Measurements from ENCODE around the gene FOXP1. TPM values are rescaled to one million over a fixed set of nuclear protein-coding genes. Genes with fewer than 3 reads are reported as not detected.
"Not testable (repeated sequence)": the region's sequence is repeated elsewhere in the genome, so short reads cannot be mapped to it uniquely, and the experiment has no call there.

Gene FOXP1
- total RNA-seq, 1 donor, result 195 TPM

- no peaks in the 10 kb centered on the region for H3K9me3 ChIP-seq (ENCODE audit: low read depth, low read length)
- H4K20me1 ChIP-seq (ENCODE audit: insufficient read depth, low read length), result no peaks in the 10 kb centered on the region
- no peak for TF ChIP-seq CTCF (IDR thresholded peaks at IDR 0.05; ENCODE audit: extremely low read depth, low read depth, low read length)
- H3K27me3 ChIP-seq (ENCODE audit: insufficient read depth, low read length), result no peaks in the 10 kb centered on the region
- no peak for DNase-seq (ENCODE audit: insufficient read length, low spot score, missing footprints)
- H2AFZ ChIP-seq (ENCODE audit: low read length), result no peak overlapping the region
- no peak overlapping the region for H3K4me2 ChIP-seq (ENCODE audit: insufficient read depth, low read length)
- peaks cover 62% of the 10 kb centered on the region for H3K79me2 ChIP-seq (ENCODE audit: insufficient read depth, low read length)
- peaks cover 71% of the 10 kb centered on the region for H3K36me3 ChIP-seq (ENCODE audit: insufficient read depth, low read length)
- peak overlapping the region; percentile 96 for H3K27ac ChIP-seq (ENCODE audit: low read depth, low read length)
- H3K4me3 ChIP-seq (ENCODE audit: insufficient read depth, low read length), result no peak overlapping the region
- H3K4me1 ChIP-seq (ENCODE audit: insufficient read depth, low read length), result peaks cover 42% of the 10 kb centered on the region
Measured at GRCh38 chr3:70980646-70981170, 602.8 kb downstream of the FOXP1 start.

DNA sequence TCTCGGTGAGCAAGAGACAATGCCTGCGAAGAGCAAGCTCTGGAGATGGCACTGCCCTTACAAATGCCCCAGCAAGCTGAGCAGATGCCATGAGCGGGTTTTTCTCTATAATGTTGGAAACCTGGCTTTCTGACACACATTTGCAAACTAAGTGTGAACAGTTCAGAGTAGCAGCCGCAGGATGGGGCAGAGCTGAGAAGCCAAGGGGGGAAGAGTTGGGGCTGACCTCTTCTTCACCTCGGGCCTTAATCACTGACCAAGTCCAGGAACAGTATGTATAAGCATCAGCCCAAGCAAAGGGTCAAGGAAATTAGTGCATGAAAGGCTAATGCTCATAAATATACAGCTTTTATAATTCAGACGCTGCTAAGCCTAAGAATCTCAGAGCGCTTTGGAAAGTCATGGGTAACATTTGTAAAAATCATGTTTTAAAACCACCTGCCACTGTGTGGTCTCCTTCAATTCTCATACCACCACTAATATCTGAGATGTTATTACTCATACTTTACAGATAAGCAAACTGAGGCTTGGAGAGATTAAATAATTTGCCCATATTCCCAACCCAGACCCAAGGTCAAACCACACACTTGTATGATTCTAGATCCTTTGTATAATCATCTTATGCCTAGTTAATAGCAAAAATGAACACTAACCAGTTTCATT lies 603.4 kb downstream of the FOXP1 start:
- Histone ChIP-seq H4K20me1 (ENCODE audit: insufficient read depth, low read length) (no peaks in the 10 kb centered on the region), H2AFZ (ENCODE audit: low read length) (no peak overlapping the region), H3K4me2 (ENCODE audit: insufficient read depth, low read length) (no peak overlapping the region), H3K9me3 (ENCODE audit: low read depth, low read length) (no peaks in the 10 kb centered on the region), H3K4me3 (ENCODE audit: insufficient read depth, low read length) (no peak overlapping the region), H3K79me2 (ENCODE audit: insufficient read depth, low read length) (peaks cover 61% of the 10 kb centered on the region), H3K4me1 (ENCODE audit: insufficient read depth, low read length) (peaks cover 42% of the 10 kb centered on the region), H3K27ac (ENCODE audit: low read depth, low read length) (peak overlapping the region; percentile 96), H3K36me3 (ENCODE audit: insufficient read depth, low read length) (peaks cover 73% of the 10 kb centered on the region), H3K27me3 (ENCODE audit: insufficient read depth, low read length) (no peaks in the 10 kb centered on the region)
- DNase-seq (ENCODE audit: insufficient read length, low spot score, missing footprints), result no peak
- TF ChIP-seq CTCF (IDR thresholded peaks at IDR 0.05; ENCODE audit: extremely low read depth, low read depth, low read length), result no peak

DNA sequence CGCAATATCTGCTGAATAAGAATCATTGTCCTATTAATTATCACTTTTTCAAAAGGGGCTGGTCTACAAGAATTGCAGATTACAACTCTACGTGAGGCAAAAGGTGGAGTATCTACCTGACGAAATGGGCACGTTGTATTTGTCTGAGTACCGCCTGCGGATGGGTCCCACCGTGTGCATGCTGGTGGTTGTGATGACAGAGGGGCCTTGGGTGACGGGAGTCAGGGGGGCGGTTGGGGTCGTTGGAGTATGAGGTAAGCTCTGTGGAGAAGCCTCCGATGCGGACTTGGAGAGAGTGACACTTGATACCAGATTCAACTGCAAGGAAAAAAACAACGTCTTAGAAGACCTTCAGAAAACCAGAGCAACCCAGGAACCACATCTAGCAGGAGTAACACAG lies 605.8 kb downstream of the FOXP1 start:
- H2AFZ ChIP-seq (ENCODE audit: low read length), result no peak overlapping the region
- H3K36me3 ChIP-seq (ENCODE audit: insufficient read depth, low read length), result peaks cover 70% of the 10 kb centered on the region
- H3K4me3 ChIP-seq (ENCODE audit: insufficient read depth, low read length), result no peak overlapping the region
- no peaks in the 10 kb centered on the region for H4K20me1 ChIP-seq (ENCODE audit: insufficient read depth, low read length)
- no peak overlapping the region for H3K27ac ChIP-seq (ENCODE audit: low read depth, low read length)
- TF ChIP-seq CTCF (IDR thresholded peaks at IDR 0.05; ENCODE audit: extremely low read depth, low read depth, low read length), result no peak
- no peaks in the 10 kb centered on the region for H3K27me3 ChIP-seq (ENCODE audit: insufficient read depth, low read length)
- H3K4me1 ChIP-seq (ENCODE audit: insufficient read depth, low read length), result peaks cover 24% of the 10 kb centered on the region
- no peak overlapping the region for H3K4me2 ChIP-seq (ENCODE audit: insufficient read depth, low read length)
- H3K9me3 ChIP-seq (ENCODE audit: low read depth, low read length), result no peaks in the 10 kb centered on the region
- no peak for DNase-seq (ENCODE audit: insufficient read length, low spot score, missing footprints)
- peaks cover 69% of the 10 kb centered on the region for H3K79me2 ChIP-seq (ENCODE audit: insufficient read depth, low read length)

DNA sequence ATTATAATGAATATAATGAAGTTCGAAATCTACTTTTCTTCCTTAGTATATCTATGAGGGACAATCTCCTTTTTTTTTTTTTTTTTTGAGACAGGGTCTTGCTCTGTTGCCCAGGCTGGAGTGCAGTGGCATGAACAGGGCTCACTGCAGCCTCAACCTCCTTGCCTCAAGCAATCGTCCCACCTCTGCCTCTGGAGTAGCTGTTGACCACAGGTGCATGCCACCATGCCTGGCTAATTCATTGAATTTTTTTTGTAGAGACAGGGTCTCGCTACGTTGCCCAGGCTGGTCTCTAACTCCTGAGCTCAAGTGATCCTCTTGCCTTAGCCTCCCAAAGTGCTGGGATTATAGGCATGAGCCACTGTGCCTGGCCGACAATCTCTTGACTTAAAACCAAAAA lies 607.5 kb downstream of the FOXP1 start:
- H3K4me2 ChIP-seq (ENCODE audit: insufficient read depth, low read length); H3K4me1 ChIP-seq (ENCODE audit: insufficient read depth, low read length); H3K9me3 ChIP-seq (ENCODE audit: low read depth, low read length); H4K20me1 ChIP-seq (ENCODE audit: insufficient read depth, low read length); H3K27ac ChIP-seq (ENCODE audit: low read depth, low read length); H3K27me3 ChIP-seq (ENCODE audit: insufficient read depth, low read length); H3K4me3 ChIP-seq (ENCODE audit: insufficient read depth, low read length); DNase-seq (ENCODE audit: insufficient read length, low spot score, missing footprints); H2AFZ ChIP-seq (ENCODE audit: low read length): not testable (repeated sequence)
- H3K79me2 ChIP-seq (ENCODE audit: insufficient read depth, low read length), result peaks cover 71% of the 10 kb centered on the region
- peaks cover 82% of the 10 kb centered on the region for H3K36me3 ChIP-seq (ENCODE audit: insufficient read depth, low read length)
